GM21619 (cell line): ENCODE data around the gene ANK3.
A peak's percentile ranks its signal among the peaks of the same experiment; 100 is the strongest.

Experiments
- ATAC-seq: cut with Tn5 transposase; IDR thresholded peaks from one replicate; pipeline ENCODE4 v1.9.1; 2021; ENCODE audit not compliant: unreplicated experiment

The ANK3 gene

DNA sequence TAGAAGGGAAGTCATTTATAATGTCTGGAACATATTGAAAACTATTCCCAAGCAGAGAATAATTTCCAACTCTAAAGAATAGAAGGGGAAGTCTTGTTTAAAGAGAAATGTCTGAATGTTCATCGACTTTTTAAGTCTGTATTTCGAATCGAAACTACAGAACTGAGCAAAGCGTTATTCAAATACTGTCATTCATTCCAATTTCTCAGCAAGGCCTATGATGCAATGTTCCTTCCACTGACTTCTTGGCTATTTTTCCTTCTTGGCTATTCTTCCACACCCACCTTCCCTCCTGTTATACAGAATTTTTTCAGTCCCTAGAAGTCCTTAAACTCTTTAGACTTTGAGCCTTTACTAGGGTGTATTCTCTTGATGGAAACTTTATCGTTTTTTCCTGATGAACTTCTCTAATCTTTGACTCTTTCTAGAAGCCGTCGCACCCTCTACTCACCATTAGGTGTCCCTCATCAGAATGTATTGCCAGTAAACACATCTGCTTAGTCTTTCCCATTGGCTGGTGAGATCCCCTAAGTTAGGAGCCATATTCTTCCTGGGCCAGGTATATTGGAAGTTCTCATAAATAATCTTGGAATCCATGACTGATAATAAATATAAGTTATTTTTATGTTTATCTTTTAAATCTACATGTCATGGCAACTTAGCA is 247.6 kb downstream of the ANK3 start:
- ATAC-seq = no peak

DNA sequence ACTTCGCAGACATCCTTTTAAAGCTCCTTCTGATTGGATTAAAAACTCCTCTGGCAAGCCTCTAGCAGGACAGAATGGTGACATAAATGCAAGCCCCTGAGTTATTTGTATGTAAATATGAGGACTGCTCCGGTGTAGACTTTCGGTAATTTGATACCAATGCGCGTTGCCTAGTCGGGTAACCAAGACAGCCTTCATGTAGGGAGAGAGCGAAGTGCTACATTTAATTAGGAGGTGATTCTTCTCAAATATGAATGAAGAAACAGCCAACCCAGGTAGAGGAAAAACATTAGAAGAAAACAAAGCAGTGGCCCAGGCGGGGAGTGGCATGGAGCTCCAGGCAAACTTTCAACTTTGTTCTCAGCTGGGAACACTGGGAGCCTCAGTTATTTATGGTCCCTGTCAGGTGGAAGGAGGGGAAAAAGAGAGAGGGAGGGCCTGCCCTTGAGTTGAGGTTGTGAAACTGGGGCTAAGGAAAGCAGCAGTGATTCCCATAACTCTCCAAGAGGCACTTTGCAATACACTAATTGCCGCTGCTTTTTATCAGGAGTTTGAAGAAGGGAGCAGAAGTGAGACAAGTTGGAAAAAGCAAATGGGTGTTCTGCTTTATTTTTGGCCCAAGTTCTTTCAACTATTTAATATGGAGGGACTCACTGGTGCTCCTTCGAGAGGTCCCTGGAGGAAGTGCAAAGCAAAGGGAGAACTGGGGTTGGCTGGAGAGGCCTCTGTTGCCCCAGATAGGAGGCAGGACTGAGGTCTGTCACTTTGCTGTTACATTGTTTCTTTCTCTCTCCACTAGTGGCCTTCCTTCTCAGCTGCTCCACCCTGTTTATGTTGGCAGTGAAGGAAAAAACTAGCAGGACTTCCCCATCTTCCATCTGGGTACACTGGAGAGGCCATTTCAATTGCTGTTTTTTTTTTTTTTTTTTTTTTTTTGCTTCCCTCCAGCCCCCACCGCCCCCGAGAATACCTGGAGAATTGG is 248.7 kb downstream of the ANK3 start:
- ATAC-seq = no peak

DNA sequence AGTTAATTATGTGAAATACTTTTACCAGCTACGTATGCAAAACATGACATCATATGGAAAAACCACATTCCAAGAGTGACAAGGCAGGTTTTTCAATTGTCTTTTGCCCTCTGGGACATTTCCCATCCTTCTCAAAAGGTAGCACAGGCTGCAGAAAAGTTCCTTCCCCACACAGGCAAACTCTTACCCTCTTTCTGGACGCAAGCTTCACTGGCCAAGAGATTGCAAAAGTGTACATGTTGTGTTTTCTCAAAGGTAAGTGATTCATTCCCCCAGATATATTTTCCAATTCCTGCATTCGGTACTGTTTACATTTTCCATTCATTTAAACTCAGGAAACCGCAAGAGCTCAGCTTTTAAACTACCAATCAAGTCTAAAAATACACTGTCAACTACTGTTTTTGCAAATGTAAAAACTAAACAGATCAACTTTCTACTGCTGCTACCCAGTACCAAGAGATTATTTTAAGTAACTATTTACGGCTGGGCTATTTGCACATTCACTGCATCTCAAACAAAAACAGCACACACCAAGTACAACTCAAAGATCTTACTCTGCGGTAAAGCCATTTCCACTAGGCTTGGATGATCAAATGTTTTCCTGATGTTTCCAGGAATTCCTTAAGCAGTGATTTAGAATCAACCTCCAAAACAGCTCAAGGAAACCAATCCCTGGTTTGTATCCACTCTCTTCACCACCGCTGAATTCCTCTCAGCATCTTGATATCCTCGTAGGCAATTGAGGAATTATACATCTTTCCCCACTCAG is 249.7 kb downstream of the ANK3 start:
- peak; percentile 41 for ATAC-seq

GRCh38 chr10:60139290-60139689 is 250.4 kb downstream of the ANK3 start:
- no peak for ATAC-seq

- ATAC-seq = no peak
Measured at GRCh38 chr10:60138842-60139241, 250.8 kb downstream of the ANK3 start.

GRCh38 chr10:60138026-60138425 is 251.6 kb downstream of the ANK3 start:
- ATAC-seq = no peak

DNA sequence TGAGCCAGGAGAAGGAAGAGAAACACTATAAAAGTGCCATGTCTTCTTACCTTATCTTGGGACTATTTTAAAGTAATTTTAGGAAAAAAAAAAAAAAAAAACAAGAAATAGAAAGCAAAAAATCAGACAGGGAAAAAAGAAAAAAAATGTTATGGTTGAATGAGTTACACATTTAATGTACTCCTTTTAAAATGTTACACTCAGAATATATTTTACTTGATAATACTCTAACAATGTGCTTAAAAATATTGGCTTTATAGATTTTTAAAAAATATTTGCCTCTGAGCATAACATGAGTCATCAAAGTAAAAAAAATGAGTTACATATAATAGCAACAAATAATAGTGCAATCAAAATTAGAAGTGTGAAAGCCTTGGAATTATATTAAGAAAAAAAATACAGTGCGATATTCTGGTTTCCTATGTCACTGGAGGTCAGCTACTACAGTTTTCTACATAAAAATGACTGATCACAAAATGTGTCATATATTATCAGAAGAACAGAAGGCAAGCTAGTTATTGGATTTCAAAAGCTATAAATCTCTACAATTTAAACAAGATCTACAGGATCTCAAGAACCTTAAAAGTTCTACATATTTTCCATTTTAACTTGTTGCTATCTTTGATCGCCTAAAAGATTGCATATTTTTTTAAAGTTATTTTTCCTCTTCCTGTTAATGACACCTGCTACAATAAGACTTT is 252.2 kb downstream of the ANK3 start:
- no peak for ATAC-seq

GRCh38 chr10:60135020-60135419 is 254.7 kb downstream of the ANK3 start:
- ATAC-seq = no peak

GRCh38 chr10:60134548-60134947 is 255.1 kb downstream of the ANK3 start:
- no peak for ATAC-seq

- peak; percentile 77 for ATAC-seq
Measured at GRCh38 chr10:60130130-60130579, 259.5 kb downstream of the ANK3 start.

GRCh38 chr10:60125895-60126294 is 263.8 kb downstream of the ANK3 start:
- ATAC-seq = no peak

DNA sequence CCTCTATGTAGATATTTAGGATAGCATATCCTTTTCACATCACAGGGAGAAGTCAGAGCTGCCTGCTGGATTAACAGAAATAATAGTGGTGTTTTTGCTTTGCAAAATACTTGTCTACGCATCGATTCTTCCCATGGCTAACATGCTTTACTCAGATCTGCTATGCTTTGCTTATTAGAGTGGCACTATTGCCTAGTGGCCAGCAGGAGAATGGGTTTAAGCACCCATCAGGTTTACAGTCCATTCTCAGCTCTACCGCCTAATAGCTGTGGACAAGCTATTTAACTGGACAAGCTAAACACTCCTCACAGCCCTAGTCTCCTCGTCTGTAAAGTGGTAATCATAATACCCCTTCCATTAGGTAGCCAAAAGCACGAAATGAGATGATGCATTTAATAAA is 265.1 kb downstream of the ANK3 start:
- no peak for ATAC-seq

- ATAC-seq = no peak
Measured at GRCh38 chr10:60123668-60124067, 266.0 kb downstream of the ANK3 start.

DNA sequence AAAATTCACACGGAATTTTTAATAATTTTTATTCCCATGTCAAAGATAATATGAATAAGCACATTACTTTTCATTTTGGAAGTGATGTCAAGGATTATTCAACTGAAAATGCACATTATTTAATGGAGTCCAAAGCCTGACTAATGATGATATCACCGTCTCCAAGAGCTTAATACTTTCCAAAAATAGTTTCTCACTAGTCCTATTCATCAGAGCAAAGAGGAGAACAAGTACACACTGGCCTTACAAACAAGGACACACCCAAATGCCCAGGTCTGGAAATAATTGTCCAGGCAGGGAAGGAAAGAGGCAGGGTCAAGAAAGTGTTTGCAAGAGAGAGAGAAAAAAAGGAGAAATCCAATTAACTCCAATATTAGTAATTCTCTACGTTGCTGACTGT is 266.5 kb downstream of the ANK3 start:
- ATAC-seq = no peak

DNA sequence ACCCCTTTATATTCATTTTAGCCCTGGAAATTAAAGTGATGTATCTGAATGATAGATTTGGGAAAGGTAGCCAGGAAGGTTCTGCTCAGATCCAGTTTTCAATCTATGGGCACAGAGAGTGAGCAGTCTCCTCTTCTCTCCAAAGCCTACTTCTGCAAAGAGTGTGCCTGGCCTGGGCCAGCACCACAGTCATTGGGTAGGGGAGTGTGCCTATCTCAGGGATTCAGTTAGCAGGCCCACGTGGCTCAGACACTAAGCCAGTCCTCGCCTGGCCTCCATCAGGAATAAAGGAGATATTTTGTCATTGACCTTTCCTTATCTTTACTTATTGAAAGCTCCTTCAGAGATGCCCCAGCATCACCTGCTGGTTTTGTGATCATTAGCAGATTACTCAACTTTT is 267.5 kb downstream of the ANK3 start:
- no peak for ATAC-seq

GRCh38 chr10:60114765-60115586 is 274.7 kb downstream of the ANK3 start:
- ATAC-seq = peak; percentile 84

- no peak for ATAC-seq
Measured at GRCh38 chr10:60110739-60111138, 278.9 kb downstream of the ANK3 start.

DNA sequence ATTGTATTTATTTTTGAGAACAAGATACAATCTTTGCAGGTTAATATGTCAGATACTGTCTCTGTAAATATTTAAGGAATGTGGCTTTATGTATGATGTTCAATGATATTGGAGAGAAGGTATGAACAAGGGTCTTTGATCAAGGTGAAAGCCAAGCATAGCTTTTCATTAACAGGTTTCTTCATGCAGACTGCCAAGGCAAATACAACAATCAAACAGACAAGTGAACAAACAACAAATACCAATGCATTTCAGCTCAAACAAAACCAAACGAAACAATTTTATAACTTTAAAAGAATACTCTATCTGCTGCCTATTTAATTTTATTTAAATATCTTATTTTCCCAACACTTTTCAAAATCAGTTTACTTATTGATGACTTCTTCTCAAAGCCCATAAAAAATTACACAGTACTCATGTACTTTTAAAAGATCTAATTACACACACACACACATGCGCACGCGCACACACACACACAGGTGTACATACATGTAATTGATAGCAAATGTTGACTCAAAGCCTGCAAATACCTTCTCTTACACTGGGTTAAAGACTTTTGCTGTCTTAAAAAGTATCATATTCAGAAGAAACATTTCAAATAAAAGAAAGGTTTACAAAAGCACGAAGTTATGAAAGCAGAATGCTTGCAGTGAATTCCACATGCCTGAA is 282.2 kb downstream of the ANK3 start:
- ATAC-seq = no peak

DNA sequence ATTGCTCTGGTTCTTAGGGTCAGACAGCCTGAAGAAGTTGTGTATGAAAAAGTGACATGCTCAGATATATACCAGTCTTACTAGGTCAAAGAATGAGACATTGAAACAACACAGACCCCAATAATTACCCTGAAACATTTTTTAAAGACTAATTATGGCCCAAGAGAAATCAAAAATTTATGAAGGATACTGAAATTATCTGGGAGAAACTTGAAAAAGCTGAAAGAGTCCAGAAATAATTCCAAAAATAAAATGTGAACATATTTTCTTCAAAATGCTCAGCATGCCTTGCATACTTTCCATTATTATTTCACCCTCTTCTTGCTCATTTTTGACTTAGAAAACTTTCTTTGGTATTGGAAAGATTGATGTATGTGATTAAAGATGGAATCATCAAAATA is 284.4 kb downstream of the ANK3 start:
- ATAC-seq = no peak
